Kidney (tissue), 14 donors: ENCODE measurements around the gene PTPRQ. TPM values are rescaled to one million over a fixed set of nuclear protein-coding genes. Genes with fewer than 3 reads are reported as not detected.

Source experiments
- DNase-seq, 5 donors: peaks; one replicate each; pipeline ENCODE4 v3.0.0-alpha.2; 2013 to 2020
- FAIRE-seq: peaks from 2 replicates; lab custom pipeline; 2012; peaks lifted over from hg19 to GRCh38; lab: Jason Lieb, UNC
- H3K27ac ChIP-seq, 2 donors: one replicate each; pipeline ENCODE4 v1.7.0; 2013; ENCODE audit warnings: low read depth in 2 of 2, low read length in 2 of 2, inconsistent platforms in 1 of 2
- H3K27me3 ChIP-seq: one replicate; pipeline ENCODE4 v1.7.1; 2013; ENCODE audit warnings: low read length, inconsistent platforms; ENCODE audit not compliant: control insufficient read depth, insufficient read depth
- H3K36me3 ChIP-seq, 3 donors: one replicate each; pipeline versions ENCODE4 v1.7.0 to v1.7.1; 2013; ENCODE audit warnings: low read length in 3 of 3, control low read depth in 1 of 3, inconsistent platforms in 1 of 3; ENCODE audit not compliant: insufficient read depth in 3 of 3, control insufficient read depth in 2 of 3
- H3K4me1 ChIP-seq, 3 donors: one replicate each; pipeline versions ENCODE4 v1.7.0 to v1.7.1; 2013; ENCODE audit warnings: low read length in 3 of 3, inconsistent platforms in 1 of 3, low read depth in 1 of 3; ENCODE audit not compliant: control insufficient read depth in 2 of 3, insufficient read depth in 2 of 3
- H3K4me3 ChIP-seq, 3 donors: one replicate each; pipeline versions ENCODE4 v1.7.0 to v1.8.1; 2013; ENCODE audit warnings: low read length in 3 of 3, control low read depth in 1 of 3, inconsistent platforms in 1 of 3
- H3K9ac ChIP-seq, 3 donors: one replicate each; pipeline versions ENCODE4 v1.7.0 to v1.7.1; 2013; ENCODE audit warnings: low read length in 3 of 3, control low read depth in 1 of 3, inconsistent platforms in 1 of 3
- H3K9me3 ChIP-seq, 3 donors: one replicate each; pipeline versions ENCODE4 v1.7.0 to v1.7.1; 2013; ENCODE audit warnings: low read length in 3 of 3, control low read depth in 1 of 3, inconsistent platforms in 1 of 3; ENCODE audit not compliant: control insufficient read depth in 2 of 3, insufficient read depth in 1 of 3
- intact Hi-C: fragments of 100-400 bp; cut with DNase I; formaldehyde crosslinking; loops from one replicate; pipeline ENCODE4 v1.11.1; 2022
- polyA plus RNA-seq: library from polyadenylated mRNA; stranded (reverse); fragments of 350-450 nt; fragmentation: Illumina TruSeq; extraction: RNeasy Lipid Tissue Mini Kit (QIAGEN cat#74804); gene quantifications from one replicate; pipeline ENCODE4 v1.2.3, GENCODE V29; 2014; ENCODE audit warnings: low read depth, low replicate concordance; ENCODE audit not compliant: insufficient read depth
- total RNA-seq: library from RNA; stranded (reverse); fragmentation: NEBNext Ultra II Directional; extraction: Animal tissue kit (Norgen Biotek cat#: 25700); gene quantifications from one replicate; pipeline ENCODE4 v1.2.1, GENCODE V29; 2021
- TF ChIP-seq, protein P1 (sequence below): IDR thresholded peaks from 3 replicates; pipeline ENCODE4 v1.5.1; 2012; ENCODE audit warnings: mild to moderate bottlenecking, moderate library complexity, borderline replicate concordance; ENCODE audit not compliant: insufficient read depth; ENCODE audit errors: extremely low read depth
- donor health status: control.
- donor health status: control.
- donor health status: control.
- donor health status: control.
- donor health status: control.
- donor health status: DM: yes; HTN: yes; CAD: no.
- donor health status: Normal renal cell carcinoma (clear cell type).

Gene PTPRQ
- total and polyA plus RNA-seq, 2 donors from 2014 or later = 0.25 to 3.1 TPM

DNA sequence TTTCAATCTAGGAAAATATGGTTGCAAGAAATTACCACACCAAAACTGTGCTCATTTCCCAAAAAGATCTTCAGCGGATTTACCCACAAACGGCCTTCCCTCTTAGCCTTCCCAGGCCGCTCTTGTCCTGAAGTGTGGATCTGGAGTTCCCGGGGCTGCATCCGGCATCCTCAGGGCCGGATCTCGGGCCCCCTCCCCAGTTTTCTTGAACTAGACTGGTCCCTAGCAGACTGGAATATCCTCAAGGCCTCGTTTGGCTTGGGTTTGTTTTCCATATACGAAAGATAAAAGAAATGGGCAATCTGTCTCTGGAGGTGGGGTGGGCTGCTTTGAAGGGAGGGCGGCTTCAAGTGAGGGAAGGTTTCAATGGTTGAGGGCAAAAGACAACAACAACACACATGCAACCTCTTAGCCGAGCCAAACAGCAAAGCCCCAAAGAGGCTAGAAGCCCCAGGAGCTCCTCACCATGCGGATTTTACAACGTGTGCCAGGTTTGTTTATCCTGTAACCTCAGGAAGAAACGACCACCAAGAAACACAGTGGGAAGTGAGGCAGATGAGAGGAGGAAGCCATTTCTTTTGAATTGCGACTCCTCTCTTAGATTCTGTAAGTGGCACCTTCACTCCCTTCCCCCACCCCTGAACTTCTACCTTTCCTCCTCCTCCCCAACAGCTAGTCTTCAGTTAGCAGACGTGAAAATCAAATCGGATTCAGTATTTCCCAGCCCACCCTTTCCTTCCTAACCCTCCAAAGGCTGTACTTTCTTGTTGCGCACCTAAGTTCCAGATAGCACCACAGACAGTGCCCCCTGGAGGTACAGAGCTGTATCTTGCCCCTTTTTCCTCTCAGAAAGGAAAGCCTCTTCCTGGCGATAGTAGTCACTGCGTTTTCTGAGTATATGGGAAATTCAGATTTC, 266.0 kb downstream of the PTPRQ start:
- intact Hi-C loops = no loop called here
- H3K9ac ChIP-seq = no peak overlapping the region
- H3K4me3 ChIP-seq = peak overlapping the region in 1 of 3 donors; percentile 30
- DNase-seq = peak in 2 of 5 donors; percentile 24 to 45
- FAIRE-seq = no peak
- no peaks in the 10 kb centered on the region for H3K9me3 ChIP-seq
- peaks cover 44% of the 10 kb centered on the region for H3K27me3 ChIP-seq
- no peak overlapping the region for H3K27ac ChIP-seq
- H3K4me1 ChIP-seq = peaks cover 0 to 5% (median 3%) of the 10 kb centered on the region in 3 donors
- H3K36me3 ChIP-seq = no peaks in the 10 kb centered on the region
- TF ChIP-seq, protein P1, sequence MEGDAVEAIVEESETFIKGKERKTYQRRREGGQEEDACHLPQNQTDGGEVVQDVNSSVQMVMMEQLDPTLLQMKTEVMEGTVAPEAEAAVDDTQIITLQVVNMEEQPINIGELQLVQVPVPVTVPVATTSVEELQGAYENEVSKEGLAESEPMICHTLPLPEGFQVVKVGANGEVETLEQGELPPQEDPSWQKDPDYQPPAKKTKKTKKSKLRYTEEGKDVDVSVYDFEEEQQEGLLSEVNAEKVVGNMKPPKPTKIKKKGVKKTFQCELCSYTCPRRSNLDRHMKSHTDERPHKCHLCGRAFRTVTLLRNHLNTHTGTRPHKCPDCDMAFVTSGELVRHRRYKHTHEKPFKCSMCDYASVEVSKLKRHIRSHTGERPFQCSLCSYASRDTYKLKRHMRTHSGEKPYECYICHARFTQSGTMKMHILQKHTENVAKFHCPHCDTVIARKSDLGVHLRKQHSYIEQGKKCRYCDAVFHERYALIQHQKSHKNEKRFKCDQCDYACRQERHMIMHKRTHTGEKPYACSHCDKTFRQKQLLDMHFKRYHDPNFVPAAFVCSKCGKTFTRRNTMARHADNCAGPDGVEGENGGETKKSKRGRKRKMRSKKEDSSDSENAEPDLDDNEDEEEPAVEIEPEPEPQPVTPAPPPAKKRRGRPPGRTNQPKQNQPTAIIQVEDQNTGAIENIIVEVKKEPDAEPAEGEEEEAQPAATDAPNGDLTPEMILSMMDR = peak; percentile 43

DNA sequence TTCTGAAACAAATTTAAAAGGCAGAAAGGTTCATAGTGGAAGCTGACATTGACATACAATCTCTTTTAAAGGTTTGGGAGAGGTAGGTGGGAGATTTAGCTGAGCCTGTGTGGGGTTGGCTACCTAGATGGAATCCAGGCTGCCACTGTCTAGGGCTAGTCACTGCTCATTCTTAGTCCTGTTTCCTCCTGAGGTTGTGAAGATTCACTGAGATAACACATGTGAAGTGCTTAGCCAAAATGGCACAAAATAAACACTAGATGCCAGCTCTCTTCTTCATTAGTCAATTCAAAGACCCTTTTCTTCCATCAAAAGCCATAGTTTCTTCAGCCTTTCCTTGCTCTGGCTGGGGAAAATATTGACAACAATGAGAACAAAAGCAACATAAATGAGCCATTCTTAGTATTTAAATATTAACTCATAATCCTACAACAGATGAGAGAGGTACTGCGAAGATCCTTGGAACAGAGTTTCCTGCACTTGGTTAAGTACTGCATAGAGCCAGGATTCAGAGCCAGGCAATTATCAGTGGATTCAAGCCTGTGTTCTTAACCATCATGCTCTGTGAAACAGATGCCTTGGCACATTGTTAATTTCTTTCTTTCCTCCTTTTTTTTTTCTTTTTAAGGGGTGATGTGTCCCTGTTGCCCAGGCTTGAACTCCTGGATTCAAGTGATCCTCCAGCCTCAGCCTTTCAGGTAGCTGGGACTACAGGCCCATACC, 266.9 kb downstream of the PTPRQ start:
- no peaks in the 10 kb centered on the region for H3K9me3 ChIP-seq
- H3K4me3 ChIP-seq = peak overlapping the region in 1 of 3 donors; percentile 30
- TF ChIP-seq, protein P1 = no peak
- FAIRE-seq = no peak
- intact Hi-C loops = no loop called here
- no peak for DNase-seq
- H3K36me3 ChIP-seq = no peaks in the 10 kb centered on the region
- H3K27ac ChIP-seq = no peak overlapping the region
- peaks cover 50% of the 10 kb centered on the region for H3K27me3 ChIP-seq
- H3K4me1 ChIP-seq = peaks cover 0 to 5% (median 3%) of the 10 kb centered on the region in 3 donors
- H3K9ac ChIP-seq = no peak overlapping the region

DNA sequence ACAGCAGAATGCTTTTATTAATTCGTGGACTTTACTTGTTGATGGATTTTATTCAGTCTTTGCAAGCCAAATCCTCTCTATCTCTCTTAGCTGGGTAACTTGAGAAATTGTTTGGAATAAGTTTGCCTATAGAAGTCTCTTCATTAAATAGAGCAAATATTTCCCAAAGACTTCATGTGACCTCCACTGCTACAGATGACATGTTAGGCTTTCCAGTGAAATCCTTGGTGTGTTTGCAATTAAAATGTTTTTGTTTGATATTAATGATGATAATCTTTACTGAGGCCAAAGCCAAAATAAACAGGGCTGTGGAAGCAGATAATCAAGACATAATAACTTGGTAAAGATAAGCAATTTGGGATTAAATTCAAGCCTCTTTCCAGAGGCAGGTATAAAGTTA, 267.8 kb downstream of the PTPRQ start:
- no peak for FAIRE-seq
- no peak overlapping the region for H3K4me3 ChIP-seq
- intact Hi-C loops = no loop called here
- DNase-seq = no peak
- H3K4me1 ChIP-seq = peaks cover 0 to 5% (median 3%) of the 10 kb centered on the region in 3 donors
- TF ChIP-seq, protein P1 = no peak
- peaks cover 56% of the 10 kb centered on the region for H3K27me3 ChIP-seq
- H3K9me3 ChIP-seq = no peaks in the 10 kb centered on the region
- no peak overlapping the region for H3K27ac ChIP-seq
- H3K9ac ChIP-seq = no peak overlapping the region
- no peaks in the 10 kb centered on the region for H3K36me3 ChIP-seq
